Erythroblast (primary cell): Measurements from ENCODE around the gene CDKN2B-AS1.

Experiments
- GATA1 ChIP-seq: IDR thresholded peaks from 2 replicates; pipeline ENCODE4 v1.6.1; 2011; ENCODE audit warnings: low read depth, mild to moderate bottlenecking, control low read depth, low read length, moderate library complexity
- POLR2A ChIP-seq: IDR thresholded peaks from 2 replicates; pipeline ENCODE4 v1.6.1; 2011; ENCODE audit warnings: mild to moderate bottlenecking, low read length

GRCh38 chr9:22120159-22120549, 125.6 kb downstream of the CDKN2B-AS1 start:
- TF ChIP-seq POLR2A (no peak), GATA1 (no peak)
